NCI-H2196 treated with DMSO at 0.1 percent for 48 hours (cell line): ENCODE data around the gene TAP1.
"Not testable (repeated sequence)": the region's sequence is repeated elsewhere in the genome, so short reads cannot be mapped to it uniquely, and the experiment has no call there.

Experiments used
- DNase-seq: peaks from one replicate; lab custom pipeline; 2025; ENCODE audit not compliant: unreplicated experiment; lab: John Stamatoyannopoulos, UW

The TAP1 gene, protein sequence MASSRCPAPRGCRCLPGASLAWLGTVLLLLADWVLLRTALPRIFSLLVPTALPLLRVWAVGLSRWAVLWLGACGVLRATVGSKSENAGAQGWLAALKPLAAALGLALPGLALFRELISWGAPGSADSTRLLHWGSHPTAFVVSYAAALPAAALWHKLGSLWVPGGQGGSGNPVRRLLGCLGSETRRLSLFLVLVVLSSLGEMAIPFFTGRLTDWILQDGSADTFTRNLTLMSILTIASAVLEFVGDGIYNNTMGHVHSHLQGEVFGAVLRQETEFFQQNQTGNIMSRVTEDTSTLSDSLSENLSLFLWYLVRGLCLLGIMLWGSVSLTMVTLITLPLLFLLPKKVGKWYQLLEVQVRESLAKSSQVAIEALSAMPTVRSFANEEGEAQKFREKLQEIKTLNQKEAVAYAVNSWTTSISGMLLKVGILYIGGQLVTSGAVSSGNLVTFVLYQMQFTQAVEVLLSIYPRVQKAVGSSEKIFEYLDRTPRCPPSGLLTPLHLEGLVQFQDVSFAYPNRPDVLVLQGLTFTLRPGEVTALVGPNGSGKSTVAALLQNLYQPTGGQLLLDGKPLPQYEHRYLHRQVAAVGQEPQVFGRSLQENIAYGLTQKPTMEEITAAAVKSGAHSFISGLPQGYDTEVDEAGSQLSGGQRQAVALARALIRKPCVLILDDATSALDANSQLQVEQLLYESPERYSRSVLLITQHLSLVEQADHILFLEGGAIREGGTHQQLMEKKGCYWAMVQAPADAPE

DNA sequence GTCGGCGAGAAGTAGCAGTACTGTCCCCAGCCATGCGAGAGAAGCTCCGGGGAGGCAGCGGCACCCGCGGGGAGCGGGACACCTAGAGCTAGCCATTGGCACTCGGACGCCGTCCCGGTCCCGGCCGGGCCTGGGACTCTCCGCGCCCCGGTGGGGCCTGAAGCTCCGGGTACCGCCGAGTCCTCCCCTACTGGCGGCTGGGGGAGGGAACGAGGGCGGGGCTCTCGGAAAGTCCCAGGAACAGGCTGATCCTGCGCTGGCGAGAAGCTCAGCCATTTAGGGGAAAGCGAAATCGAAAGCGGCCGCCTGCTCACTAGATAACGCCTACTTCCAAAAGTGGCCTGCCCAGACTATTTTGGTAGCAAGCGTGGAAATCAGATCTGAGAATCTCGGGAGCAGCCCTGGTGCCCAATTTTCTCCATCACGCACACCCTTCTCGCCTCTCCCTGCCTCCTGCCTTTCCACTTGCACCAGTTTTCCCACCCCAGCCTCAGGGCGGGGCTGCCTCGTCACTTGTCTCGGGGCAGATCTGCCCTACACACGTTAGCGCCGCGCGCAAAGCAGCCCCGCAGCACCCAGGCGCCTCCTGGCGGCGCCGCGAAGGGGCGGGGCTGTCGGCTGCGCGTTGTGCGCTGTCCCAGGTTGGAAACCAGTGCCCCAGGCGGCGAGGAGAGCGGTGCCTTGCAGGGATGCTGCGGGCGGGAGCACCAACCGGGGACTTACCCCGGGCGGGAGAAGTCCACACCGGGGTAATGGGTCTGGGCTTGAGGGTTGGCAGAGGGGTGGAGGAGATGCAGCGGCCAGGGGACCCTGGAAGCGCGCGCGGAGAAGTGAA is at the start of gene TAP1, which contains the start of gene PSMB9:
Gene TAP1 (minus strand): TSS at position 164 of the 835 bp plus-strand sequence. CDS start 68 bp downstream, at position 96.
Gene PSMB9 (plus strand): TSS at position 652 of the 835 bp plus-strand sequence. CDS start 38 bp downstream, at position 690.
- DNase-seq = peak; percentile 82

DNA sequence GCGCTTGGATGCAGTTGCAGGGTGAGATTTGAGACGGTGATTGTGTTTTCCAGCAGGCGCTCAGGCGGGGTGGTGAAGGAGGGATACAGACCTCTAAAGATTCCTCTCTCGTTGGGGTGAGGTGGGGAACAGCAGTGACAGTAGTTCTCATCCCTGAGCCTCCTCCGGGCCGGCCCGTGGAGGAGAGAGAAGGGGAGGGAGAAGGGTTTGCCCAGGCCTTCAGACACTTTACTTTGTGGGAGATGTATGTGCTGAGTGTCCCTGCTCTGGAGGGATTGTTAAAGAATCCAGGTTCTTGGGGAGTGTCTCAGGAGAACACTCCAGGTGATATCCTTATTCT is 41.5 kb upstream of the TAP1 start:
- DNase-seq = no peak

DNA sequence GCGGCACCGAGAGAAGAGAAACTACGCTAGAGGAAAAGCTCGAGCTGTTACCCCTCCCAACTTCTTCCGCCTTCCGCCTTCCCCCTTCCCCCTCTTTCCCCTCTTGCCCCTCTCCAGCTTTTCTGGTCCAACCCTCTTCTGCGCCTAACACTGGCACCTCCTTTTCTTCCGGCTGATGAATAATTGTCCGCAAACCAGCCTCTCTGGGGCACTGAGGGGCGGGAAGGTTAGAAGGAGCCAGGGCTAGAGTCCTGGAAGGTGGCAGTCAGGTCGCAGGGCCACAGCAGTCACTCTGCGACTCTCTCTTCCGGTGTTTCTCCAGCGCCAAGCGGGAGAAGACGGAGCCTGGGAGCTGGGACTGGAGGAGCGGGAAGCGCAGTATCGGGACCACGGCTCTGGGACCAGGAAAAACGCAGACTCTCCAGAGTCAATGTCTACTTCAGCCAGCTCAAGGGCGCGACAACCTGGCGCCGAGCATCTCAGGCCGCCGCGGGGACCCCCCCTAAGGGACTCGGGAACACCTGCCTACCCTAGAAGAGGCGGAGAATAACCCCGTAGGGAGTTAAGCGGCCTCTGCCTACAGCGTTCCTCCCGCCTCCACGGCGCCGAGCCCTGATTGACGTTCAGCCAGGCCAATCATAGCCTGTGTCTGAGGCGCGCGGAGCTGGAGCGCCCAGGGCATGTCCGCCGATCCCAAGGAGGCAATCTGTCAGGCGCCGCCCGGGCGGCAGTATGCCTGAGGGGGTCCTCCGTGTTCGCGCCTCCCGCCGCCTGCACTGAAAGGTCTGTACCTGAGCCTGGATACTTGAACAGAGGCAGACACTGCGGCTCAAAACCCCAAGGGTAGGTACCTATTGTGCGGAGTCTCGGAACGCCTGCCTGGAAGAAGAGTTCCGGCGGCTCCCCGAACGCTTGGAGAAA is 40.8 kb upstream of the TAP1 start:
- DNase-seq = peak; percentile 87

DNA sequence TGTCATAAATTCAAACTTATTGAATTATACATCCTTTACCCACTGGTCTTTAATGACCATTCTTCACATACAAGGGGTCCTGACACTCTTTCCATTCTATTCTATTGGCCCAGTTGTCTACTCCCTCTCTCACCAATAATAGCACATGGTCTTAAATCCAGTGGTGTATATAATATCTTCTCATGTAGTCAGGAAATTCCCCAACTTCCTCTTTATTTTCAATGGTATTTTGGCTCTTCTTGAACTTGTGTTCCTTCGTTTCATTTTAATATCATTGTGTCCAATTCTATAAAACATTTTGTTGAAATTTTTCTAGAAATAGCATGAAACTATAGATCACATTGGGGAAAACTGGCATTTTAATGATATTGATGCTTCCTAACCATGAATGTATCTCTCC is 37.3 kb upstream of the TAP1 start:
- no peak for DNase-seq

DNA sequence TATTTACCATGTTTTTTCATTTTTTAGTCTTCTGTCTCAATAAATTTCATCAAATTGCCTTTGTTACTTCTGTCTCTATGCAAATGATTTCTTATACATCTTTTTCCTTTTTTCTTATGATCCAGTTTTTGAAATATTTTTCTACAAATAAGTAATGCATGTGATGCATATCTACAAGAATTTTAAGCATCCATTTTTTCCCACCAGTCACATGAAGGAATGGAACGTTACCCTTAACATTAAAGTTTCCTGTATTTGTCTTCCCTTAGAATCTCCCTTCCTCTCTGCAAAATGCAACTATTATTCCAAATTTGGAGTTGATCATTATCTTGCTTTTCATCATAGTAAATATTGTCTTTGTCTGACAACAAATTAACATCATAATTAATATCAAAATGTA is 36.0 kb upstream of the TAP1 start:
- no peak for DNase-seq

DNA sequence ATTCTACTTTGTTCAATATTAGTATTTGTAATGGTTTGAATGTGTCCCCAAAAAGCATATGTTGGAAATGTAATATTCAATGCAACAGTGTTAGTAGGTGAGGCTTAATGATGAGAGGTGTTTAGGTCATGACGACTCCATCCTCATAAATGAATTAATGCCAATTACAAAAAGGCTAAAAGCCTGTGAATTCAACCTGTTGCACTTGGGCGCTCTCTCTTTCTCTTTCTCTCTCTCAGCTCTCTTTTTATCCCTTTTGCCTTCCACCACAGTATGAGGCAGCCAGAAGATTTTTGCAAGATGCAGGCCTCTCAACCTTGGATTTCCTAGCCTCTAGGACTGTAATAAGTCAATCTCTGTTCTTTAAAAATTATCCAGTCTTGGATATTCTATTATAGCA is 35.1 kb upstream of the TAP1 start:
- DNase-seq = no peak

DNA sequence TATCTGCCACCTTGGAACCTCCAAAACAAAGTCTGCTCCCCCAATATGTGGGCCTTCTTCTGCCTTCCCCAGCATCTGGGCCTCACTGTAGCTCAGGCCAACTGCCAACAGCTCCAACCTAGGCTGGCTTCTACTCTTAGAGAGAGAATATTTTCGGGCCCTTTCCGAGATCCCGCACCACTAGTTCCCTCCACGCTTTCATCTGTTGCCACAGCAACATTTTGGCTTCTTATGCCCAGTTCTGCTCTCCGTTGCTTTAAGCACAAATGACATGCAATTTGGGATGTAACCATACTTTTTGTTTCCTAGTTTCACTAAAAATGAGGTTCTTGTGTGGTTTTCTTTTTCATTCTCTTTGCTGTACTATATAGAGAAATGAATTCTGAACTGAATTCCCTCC is 34.1 kb upstream of the TAP1 start:
- DNase-seq = no peak

DNA sequence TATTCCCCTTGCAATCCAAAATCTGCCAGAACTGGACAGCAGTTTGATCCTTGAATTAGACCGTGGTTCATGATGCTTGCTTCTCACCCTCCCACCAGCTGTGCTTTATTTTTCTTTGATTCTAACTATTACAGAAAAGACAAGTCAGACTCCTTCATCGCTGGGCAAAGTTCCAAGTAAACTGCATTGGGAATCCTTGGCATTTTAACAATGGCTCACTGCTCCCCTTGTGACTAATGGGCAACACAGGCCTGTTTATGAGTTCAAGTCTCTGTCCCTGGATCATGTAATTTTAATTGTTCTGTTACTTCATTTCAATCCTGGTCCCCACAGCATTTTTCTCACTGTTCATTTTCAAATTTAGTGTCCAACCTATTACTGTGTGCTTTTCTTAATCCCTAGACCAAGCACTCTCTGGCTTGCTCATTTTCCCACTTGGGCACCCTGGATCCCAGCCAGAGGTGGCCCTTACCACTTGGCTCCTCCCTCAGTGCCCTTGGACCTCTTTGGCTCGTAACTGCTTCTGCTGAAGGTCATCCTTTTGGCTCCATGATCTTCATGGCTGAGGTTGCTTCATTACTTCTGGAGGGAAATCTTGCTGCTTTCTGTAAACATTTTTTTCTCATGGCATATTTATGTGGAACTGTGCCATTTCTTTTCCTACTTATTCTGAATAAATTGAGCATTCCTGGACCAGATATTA is 33.3 kb upstream of the TAP1 start:
- no peak for DNase-seq

DNA sequence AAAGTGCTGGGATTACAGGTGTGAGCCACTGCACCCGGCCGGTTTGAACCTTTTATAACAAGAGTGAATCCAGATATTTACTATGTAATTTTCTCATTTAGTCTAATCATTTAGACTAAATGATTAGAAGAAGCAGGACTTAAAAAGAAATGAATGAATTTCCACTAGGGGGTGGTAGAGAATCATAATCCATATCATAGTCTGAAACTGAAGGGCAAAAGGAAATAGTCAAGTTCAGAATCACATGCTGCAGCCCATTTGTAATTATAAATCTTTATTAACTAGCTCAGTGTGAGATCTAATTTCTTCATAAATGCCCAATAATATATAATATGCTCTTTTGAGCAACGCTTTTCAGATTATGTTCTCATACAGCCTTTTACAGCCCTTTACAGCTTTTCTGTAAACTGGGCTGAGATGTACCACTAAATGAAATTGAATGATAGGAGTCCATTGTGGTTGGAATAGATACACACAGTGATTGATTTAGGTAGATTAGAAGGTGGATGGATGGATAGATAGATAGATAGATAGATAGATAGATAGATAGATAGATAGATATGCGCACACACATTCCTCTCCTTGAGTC is 32.3 kb upstream of the TAP1 start:
- DNase-seq = peak; percentile 29

DNA sequence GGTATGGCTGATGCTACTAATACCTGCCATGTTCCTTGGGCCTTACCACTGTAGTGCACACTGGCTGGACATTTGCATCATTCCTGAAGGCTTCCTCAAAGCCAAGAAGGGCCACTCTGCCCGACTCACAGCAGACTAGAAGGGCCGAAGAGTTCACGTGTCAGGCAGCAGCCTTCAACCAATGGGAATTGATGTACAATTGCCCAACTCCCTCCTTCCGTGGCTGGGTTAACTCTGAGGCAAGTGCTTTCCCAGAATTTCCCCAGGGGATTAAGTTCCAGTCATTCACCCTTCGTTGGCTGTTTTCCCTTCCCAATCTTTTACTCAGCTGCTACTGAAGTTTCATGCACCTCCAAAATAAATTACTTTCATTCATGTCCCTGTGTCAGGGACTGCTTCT is 30.3 kb upstream of the TAP1 start:
- DNase-seq = no peak

DNA sequence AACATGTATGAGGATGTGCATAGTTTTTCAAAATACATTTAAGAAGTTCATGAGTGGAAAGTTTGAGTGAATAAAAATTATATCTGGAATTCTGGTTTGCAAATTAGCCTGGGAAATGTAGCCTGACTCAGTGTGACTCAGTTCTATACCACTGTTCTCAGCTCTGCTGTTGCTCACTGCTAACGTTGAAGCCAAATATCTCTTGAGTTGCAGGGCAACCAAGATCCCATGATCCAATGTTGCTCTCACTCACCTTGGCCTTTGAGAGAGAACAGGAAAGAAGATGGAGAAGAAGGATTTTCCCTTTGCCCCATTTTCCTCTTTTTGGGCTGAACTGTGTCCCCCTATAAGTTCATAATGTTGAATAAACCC is 29.4 kb upstream of the TAP1 start:
- no peak for DNase-seq

DNA sequence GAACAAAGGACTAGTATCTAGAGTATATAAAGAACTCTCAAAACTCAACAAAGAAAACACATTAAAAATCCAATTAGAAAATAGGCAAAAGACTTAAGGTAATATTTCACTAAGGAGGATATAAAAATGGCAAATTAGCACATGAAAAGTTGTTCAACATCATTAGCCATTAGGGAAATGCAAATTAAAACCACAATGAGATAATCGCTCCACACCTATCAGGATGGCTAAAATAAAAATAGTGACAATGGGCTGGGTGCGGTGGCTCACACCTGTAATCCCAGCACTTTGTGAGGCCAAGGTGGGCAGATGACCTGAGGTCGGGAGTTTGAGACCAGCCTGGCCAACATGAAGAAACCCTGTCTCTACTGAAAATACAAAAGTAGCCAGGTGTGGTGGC is 27.5 kb upstream of the TAP1 start:
- DNase-seq = not testable (repeated sequence)

DNA sequence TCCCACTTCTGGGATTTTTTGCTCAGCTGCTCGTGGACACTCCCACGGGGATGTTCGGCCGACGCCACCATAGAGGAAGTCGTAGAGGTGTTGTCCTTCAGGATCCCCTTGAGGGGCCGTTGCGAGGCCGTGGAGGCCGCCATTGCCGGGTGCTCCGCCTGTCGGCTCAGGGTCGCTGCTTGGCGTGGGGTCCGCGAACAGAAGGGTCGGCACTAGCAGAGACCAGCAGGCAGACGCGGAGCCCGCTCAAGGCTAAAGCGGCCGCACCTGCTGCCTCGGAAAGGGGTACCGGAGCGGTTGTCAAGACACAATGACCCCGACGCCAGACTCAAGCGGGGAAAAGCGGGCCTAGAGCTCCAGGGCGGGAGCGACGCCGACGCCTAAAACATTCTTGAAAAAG is 26.2 kb upstream of the TAP1 start:
- no peak for DNase-seq

DNA sequence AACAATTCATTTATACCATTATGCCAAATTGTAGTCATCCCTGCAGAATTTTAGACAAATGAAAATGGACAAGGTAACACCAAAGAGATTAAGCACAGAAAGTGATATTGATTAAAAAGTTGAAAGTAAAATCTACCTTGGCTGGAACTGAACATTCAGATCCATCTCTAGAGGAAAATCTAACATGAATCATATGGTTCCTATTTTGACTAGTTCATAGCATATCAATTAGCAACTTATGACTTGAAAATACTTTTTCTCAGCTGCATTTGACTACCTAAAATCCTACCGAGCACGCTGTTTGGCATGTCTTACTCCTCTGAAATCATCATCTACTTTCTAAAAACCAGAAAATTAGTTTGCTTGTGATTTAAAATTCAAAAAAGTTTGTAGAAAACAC is 23.1 kb upstream of the TAP1 start:
- no peak for DNase-seq

DNA sequence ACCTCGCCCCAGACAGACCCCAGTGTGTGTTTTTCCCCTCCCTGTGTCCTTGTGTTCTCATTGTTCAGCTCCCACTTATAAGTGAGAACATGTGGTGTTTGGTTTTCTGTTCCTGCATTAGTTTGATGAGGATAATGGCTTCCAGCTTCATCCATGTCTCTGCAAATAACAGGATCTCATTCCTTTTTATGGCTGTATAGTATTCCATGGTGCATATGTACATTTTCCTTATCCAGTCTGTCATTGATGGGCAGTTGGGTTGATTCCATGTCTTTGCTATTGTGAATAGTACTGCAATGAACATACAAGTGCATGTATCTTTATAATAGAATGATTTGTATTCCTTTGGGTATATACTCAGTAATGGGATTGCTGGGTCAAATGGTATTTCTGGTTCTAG is 20.4 kb upstream of the TAP1 start:
- DNase-seq = not testable (repeated sequence)

DNA sequence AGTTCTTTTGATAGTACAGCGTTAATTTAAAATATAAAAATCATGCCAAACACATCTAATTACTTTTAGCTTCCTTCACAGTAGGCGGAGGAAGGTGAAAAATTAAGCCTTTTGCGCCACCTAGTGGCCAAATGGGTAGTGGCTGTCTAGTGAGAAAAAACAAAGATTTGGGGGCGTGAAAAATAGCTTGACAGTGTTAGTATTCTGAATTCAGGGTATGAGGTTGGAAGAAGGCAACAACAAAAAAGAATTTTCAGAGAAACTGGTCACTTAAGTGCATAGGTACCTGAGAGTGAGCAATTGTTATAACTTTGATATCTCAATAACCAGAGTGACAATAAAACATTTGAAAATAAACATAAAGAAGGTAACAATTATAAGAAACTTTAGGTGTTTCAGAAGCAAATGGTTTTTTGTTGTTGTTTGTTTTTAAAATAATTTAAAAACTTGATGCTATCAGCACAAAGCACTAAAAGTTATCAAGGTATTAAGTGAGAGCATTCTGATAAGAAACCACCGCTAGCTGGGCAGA is 14.8 kb upstream of the TAP1 start:
- peak; percentile 17 for DNase-seq

DNA sequence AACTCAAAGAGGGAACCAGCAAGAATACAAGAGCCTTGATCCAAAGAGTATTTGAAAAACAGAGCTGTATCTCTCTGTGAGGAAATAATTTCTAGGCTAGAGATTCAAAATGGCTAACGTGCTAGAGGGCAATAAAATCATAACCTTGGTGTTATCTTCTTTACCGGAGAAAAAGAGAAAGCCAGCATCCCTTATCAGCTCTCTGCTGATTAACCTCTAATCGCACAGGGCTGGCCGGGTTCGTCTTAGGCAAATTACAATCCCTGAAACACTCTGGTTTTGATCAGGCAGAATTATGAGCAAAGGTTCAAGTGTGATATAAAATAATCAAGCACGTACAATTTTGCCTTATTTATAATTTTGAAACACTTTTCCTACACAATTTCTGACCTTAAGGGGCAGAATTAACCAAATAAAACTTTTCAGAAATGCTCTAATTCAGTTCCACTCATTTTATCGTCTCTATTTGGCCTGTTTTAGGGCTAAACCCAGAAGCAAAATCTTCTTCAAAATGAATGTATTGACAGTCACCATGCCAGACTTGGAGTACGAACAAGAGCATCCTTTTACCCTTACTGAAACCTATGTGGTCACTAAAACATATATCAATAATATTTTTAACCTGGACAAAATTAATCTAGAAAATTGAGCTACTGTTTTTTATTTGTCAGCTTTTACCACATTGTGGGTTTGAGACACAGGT is 14.2 kb upstream of the TAP1 start:
- DNase-seq = no peak

DNA sequence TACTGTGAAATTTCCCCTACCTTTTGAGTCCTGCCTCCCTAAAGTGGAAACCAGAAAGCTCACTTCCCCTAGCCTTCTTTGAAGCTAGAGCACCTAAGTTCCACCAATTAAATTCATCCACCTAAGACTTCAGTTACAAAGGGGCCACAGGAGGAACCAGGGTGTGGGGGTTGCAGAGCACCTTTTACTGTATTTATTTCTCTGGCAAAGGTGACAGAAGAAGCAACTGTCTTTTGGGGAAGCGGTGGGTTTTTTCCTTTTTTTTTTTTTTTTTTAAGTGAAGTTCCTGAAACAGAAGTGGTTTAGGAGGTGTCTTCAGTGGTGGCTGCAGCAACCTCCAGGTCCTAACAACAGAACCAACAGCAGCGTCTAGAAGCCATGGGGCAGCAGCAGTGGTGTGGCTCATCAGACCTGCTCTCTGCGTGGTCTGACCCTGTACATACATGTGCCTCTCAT is 13.5 kb upstream of the TAP1 start:
- no peak for DNase-seq
